ENCODE measurements around the gene GIMD1. TPM values are rescaled to one million over a fixed set of nuclear protein-coding genes. Genes with fewer than 3 reads are reported as not detected.

GIMD1 gene
- total RNA-seq, 1 donor from 2014 or later, result not detected

- Histone ChIP-seq H3K4me1 (peaks cover 44% of the 10 kb centered on the region), H3K4me3 (peak overlapping the region; percentile 76), H3K27ac (peak overlapping the region; percentile 92), H3K27me3 (ENCODE audit: low read depth) (no peaks in the 10 kb centered on the region), H3K36me3 (no peaks in the 10 kb centered on the region), H3K9me3 (no peaks in the 10 kb centered on the region)
- DNase-seq (peak; percentile 42), ATAC-seq (peak; percentile 39 to 47)
- TF ChIP-seq, protein P1, sequence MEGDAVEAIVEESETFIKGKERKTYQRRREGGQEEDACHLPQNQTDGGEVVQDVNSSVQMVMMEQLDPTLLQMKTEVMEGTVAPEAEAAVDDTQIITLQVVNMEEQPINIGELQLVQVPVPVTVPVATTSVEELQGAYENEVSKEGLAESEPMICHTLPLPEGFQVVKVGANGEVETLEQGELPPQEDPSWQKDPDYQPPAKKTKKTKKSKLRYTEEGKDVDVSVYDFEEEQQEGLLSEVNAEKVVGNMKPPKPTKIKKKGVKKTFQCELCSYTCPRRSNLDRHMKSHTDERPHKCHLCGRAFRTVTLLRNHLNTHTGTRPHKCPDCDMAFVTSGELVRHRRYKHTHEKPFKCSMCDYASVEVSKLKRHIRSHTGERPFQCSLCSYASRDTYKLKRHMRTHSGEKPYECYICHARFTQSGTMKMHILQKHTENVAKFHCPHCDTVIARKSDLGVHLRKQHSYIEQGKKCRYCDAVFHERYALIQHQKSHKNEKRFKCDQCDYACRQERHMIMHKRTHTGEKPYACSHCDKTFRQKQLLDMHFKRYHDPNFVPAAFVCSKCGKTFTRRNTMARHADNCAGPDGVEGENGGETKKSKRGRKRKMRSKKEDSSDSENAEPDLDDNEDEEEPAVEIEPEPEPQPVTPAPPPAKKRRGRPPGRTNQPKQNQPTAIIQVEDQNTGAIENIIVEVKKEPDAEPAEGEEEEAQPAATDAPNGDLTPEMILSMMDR (IDR thresholded peaks at IDR 0.05), result no peak
- intact Hi-C loops (cut with DNase I), result no loop called here
Observed at GRCh38 chr4:106315476-106315967, 53.1 kb downstream of the GIMD1 start.

- peaks cover 44% of the 10 kb centered on the region for H3K4me1 ChIP-seq
- DNase-seq (no peak), ATAC-seq (no peak)
- peak overlapping the region; percentile 92 for H3K27ac ChIP-seq
- TF ChIP-seq, protein P1 (IDR thresholded peaks at IDR 0.05), result no peak
- H3K9me3 ChIP-seq, result no peaks in the 10 kb centered on the region
- H3K27me3 ChIP-seq (ENCODE audit: low read depth), result no peaks in the 10 kb centered on the region
- no peaks in the 10 kb centered on the region for H3K36me3 ChIP-seq
- intact Hi-C loops (cut with DNase I), result no loop called here
- peak overlapping the region; percentile 76 for H3K4me3 ChIP-seq
Observed at GRCh38 chr4:106314960-106315359, 53.6 kb downstream of the GIMD1 start.

DNA sequence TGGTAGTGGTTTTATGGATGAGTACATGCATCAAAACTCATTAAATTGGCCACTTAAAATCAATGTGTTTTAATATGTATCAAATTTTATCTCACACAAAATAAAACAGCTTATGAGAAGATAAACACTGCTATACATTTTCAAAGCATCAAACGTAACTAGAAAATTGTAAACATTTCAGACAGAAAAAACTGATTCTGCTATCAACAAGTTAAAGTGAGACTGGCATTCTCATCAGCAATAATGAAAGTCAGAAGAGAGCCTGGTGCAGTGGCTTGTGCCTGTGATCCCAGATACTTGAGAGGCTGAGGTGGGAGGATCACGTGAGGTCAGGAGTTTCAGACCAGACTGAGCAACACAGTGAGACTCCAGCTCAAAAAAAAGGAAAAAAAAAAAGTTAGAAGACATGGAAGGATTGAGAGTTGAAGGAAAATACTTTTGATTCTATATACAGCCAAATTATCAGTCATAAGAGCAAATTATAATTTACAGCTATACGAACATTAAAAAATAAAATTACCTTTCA is 55.5 kb downstream of the GIMD1 start:
- no peak overlapping the region for H3K4me3 ChIP-seq
- TF ChIP-seq, protein P1 (IDR thresholded peaks at IDR 0.05), result no peak
- H3K9me3 ChIP-seq, result no peaks in the 10 kb centered on the region
- no peaks in the 10 kb centered on the region for H3K27me3 ChIP-seq (ENCODE audit: low read depth)
- peaks cover 35% of the 10 kb centered on the region for H3K4me1 ChIP-seq
- peaks cover 8% of the 10 kb centered on the region for H3K36me3 ChIP-seq
- intact Hi-C loops (cut with DNase I), result no loop called here
- no peak overlapping the region for H3K27ac ChIP-seq
- no peak for ATAC-seq
- DNase-seq, result no peak

DNA sequence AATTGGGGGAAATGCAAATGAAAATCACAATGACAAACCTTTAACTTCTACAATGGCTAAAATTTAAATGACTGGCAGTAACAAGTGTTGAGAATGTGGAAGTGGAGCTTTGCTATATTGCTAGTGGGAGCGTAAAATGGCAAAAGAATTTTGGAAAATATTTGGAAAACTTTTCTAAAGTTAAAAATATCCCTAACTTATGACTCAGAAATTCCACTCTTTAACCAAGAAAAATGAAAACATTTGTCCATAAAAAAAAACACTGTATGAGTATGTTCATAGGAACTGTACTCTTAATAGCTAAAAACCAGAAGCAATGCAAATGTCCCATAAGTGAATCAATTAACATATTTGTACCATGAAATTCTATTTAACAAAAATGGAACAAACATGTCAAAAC is 56.2 kb downstream of the GIMD1 start:
- TF ChIP-seq, protein P1 (IDR thresholded peaks at IDR 0.05), result no peak
- H3K27me3 ChIP-seq (ENCODE audit: low read depth), result no peaks in the 10 kb centered on the region
- intact Hi-C loops (cut with DNase I), result no loop called here
- H3K27ac ChIP-seq, result no peak overlapping the region
- no peaks in the 10 kb centered on the region for H3K9me3 ChIP-seq
- peaks cover 28% of the 10 kb centered on the region for H3K4me1 ChIP-seq
- peaks cover 15% of the 10 kb centered on the region for H3K36me3 ChIP-seq
- no peak for ATAC-seq
- no peak for DNase-seq
- no peak overlapping the region for H3K4me3 ChIP-seq

Other genes with a start within 250 kb of the GIMD1 start
- 45.7 TPM for gene TBCK, start 52.6 kb downstream of the GIMD1 start, total RNA-seq
- gene AIMP1, start 52.2 kb downstream of the GIMD1 start, total RNA-seq, result 40.7 TPM